Cardiac fibroblast (primary cell): ENCODE measurements around the gene PKD2L2.
"Not testable (repeated sequence)": the region's sequence is repeated elsewhere in the genome, so short reads cannot be mapped to it uniquely, and the experiment has no call there.

ENCODE experiments used
- DNase-seq, 2 donors: peaks; one replicate each; pipeline versions ENCODE4 v3.0.0 to v3.0.0-alpha.2; 2010; ENCODE audit warnings: low read depth in 2 of 2
- H3K4me3 ChIP-seq, 2 donors: replicated peaks in 1 of 2; 1 replicate in 1 of 2; 2 replicates in 1 of 2; pipeline ENCODE4 v1.5.1; 2011; ENCODE audit warnings: low read depth in 2 of 2, low read length in 2 of 2, mild to moderate bottlenecking in 2 of 2, moderate library complexity in 1 of 2
- TF ChIP-seq, protein P1 (sequence below): IDR thresholded peaks from one replicate; pipeline ENCODE4 v1.5.1; 2011; ENCODE audit warnings: low read depth, mild to moderate bottlenecking, low read length, inconsistent platforms

The PKD2L2 gene

DNA sequence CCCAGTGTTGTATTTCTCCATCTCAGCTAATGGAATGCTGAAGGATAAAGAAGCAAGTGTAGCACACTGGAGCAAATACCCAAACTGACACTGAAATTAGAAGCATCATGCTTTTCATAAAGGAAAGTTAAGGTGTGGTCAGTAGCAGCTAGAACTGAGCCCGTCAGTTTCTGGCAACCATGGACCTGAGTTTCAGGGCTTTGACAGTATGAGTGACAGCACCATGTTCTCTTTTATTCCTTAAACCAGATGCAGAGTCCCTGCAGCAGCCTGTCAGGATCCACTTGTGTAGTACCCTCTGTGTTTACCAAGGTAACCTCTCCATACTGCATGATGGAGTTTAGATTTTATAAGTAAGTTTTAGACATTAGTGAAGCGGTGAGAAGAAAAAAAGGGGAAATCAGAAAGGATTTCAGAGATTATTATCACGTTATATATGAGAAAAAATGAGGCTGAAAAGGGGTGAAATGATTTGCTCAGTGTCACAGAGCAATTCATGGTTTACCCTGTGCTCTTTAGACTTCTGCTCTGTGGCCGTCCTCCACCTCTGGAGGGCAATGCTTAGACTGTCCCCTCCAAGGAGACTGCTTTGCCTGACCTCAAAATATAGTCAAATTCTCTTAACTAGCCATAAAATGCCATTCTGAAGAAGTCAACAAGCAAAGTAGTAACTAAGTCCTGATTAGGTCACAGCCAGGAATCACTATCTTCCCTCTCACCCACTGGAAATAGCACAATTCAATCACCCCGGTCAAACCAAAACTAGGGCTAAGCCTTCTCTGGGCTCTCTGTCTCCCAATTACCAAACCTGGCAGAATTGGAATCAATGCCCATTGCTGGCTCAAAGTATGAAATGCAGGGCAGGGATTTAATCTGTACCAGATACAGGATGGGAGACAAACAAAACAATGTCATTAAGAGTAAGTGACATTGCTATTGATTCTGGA, 32.1 kb upstream of the PKD2L2 start:
- no peak overlapping the region for H3K4me3 ChIP-seq
- DNase-seq, result no peak
- TF ChIP-seq, protein P1, sequence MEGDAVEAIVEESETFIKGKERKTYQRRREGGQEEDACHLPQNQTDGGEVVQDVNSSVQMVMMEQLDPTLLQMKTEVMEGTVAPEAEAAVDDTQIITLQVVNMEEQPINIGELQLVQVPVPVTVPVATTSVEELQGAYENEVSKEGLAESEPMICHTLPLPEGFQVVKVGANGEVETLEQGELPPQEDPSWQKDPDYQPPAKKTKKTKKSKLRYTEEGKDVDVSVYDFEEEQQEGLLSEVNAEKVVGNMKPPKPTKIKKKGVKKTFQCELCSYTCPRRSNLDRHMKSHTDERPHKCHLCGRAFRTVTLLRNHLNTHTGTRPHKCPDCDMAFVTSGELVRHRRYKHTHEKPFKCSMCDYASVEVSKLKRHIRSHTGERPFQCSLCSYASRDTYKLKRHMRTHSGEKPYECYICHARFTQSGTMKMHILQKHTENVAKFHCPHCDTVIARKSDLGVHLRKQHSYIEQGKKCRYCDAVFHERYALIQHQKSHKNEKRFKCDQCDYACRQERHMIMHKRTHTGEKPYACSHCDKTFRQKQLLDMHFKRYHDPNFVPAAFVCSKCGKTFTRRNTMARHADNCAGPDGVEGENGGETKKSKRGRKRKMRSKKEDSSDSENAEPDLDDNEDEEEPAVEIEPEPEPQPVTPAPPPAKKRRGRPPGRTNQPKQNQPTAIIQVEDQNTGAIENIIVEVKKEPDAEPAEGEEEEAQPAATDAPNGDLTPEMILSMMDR, result no peak

GRCh38 chr5:137858223-137858916, 30.9 kb upstream of the PKD2L2 start:
- peak; percentile 49 to 53 for DNase-seq
- TF ChIP-seq, protein P1, result no peak
- no peak overlapping the region for H3K4me3 ChIP-seq

DNA sequence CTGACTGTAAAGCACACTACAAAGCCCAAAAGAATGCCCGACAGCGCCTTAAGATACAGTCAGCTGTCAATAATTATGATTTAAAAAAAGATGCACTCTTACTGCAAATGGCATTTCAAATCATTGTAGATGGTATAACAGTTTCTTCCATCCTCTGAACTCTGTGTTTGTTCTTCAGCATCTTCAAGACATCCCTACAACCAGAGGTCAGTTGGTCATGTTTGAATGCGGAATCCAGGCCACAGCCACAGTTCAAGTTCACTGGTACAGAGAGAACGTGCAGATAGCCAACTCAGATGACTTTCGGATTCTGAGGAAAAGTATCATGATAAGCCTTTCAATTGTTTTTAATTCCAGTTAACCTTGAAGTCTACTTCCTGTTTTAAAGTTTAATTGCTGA, 30.3 kb upstream of the PKD2L2 start:
- H3K4me3 ChIP-seq, result no peak overlapping the region
- TF ChIP-seq, protein P1, result no peak
- DNase-seq, result no peak

GRCh38 chr5:137862251-137862650, 27.0 kb upstream of the PKD2L2 start:
- no peak for DNase-seq
- TF ChIP-seq, protein P1, result no peak
- H3K4me3 ChIP-seq, result no peak overlapping the region

GRCh38 chr5:137863653-137864052, 25.6 kb upstream of the PKD2L2 start:
- not testable (repeated sequence) for H3K4me3 ChIP-seq, DNase-seq

DNA sequence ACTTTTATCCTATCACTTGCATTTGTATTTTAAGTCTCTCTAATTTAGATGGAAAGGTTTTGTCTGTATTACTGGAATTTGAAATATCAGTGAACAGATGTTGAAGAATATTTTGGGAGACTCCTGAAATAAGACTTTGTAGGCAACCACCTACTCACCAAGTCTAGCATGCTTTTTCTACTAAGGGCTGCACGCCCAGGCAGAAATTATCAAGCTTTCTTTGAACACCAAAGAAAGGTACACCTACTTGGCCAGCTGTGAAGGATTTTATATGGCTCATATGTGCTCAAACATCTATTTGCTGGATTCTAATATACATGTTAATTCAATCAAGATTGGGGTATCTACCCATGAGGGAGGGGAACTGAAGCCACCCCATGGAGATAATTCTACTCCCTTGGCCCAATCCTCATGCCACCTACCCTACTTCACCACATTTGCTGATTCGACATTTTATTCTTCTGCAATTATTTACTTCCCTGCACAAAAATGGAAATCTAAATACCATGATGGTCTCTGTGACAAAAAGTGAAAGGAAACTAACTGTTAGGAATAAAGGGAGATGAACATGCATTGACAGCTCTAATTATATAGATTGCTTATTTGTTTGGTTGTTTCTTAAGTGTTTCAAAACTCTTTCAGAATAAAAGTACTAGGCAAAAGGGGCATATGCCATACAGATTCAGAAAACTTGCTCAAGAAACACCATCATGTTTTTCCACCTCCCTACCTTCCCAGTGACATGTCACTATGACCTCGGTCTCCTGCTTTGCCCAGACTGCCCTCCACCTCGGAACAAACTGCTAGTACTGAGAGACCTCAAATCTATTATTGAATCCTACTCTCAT, 22.5 kb upstream of the PKD2L2 start:
- TF ChIP-seq, protein P1, result no peak
- no peak for DNase-seq
- H3K4me3 ChIP-seq, result no peak overlapping the region
